ENCODE measurements around the gene ADGRL3.

DNA sequence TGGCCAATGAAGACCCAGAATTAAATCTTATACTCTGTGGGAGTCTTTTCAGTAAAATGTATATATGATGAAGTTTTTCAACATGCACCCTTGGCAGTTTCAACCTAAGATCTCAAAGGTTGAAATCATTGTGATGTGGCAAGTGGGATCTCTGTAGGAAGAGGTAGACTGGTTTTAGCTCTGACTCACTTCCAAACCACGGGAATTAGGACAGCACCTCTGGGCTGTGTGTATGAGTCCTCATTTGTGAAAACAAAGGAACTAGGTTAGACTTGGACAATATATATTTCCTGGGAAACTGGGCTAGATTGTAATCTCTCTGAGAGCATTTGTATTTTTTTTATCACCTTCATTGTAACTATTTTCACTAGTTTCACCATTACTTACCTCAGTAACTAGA is 333.0 kb downstream of the ADGRL3 start:
- TF ChIP-seq, protein P1, sequence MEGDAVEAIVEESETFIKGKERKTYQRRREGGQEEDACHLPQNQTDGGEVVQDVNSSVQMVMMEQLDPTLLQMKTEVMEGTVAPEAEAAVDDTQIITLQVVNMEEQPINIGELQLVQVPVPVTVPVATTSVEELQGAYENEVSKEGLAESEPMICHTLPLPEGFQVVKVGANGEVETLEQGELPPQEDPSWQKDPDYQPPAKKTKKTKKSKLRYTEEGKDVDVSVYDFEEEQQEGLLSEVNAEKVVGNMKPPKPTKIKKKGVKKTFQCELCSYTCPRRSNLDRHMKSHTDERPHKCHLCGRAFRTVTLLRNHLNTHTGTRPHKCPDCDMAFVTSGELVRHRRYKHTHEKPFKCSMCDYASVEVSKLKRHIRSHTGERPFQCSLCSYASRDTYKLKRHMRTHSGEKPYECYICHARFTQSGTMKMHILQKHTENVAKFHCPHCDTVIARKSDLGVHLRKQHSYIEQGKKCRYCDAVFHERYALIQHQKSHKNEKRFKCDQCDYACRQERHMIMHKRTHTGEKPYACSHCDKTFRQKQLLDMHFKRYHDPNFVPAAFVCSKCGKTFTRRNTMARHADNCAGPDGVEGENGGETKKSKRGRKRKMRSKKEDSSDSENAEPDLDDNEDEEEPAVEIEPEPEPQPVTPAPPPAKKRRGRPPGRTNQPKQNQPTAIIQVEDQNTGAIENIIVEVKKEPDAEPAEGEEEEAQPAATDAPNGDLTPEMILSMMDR (IDR thresholded peaks at IDR 0.05): no peak
- TF ChIP-seq POLR2A (IDR thresholded peaks at IDR 0.05): no peak
